CD4-positive, alpha-beta T cell (primary cell): ENCODE measurements around the gene NPSR1. TPM values are rescaled to one million over a fixed set of nuclear protein-coding genes. Genes with fewer than 3 reads are reported as not detected.

Source experiments
- ATAC-seq: fragments of 200-7000 bp; cut with Tn5 transposase; one replicate; pipeline ENCODE4 v1.10.0; 2022; ENCODE audit warnings: mild to moderate bottlenecking; ENCODE audit not compliant: poor library complexity
- CTCF ChIA-PET: fragments of 350-600 bp; sonication (Branson Sonifier 250); formaldehyde crosslinking; loops from one replicate; lab custom pipeline; 2021; ENCODE audit warnings: antibody characterized with exemption, inconsistent platforms; lab: Charles Lee
- POLR2A ChIA-PET: fragments of 350-600 bp; sonication (Branson Sonifier 250); formaldehyde crosslinking; loops from one replicate; lab custom pipeline; 2021; ENCODE audit warnings: antibody characterized with exemption, inconsistent platforms; lab: Charles Lee
- DNase-seq, 14 experiments: peaks; one replicate each; pipeline ENCODE4 v3.0.0-alpha.2; 2013 to 2020; ENCODE audit warnings: mixed read lengths in 2 of 14
- H3K27ac ChIP-seq, 2 donors: one replicate each; pipeline versions ENCODE4 v1.5.1 to v1.7.0; 2013; ENCODE audit warnings: low read length in 2 of 2, low read depth in 1 of 2, mild to moderate bottlenecking in 1 of 2
- H3K27me3 ChIP-seq, 2 experiments: 1 replicate in 1 of 2; 2 replicates in 1 of 2; pipeline versions ENCODE4 v1.6.1 to v1.7.0; 2013; ENCODE audit warnings: low read length in 2 of 2, control low read depth in 1 of 2, mild to moderate bottlenecking in 1 of 2, moderate library complexity in 1 of 2; ENCODE audit not compliant: insufficient read depth in 2 of 2, control insufficient read depth in 1 of 2
- H3K36me3 ChIP-seq: one replicate; pipeline ENCODE4 v1.6.1; 2013; ENCODE audit warnings: low read length, control low read depth; ENCODE audit not compliant: insufficient read depth
- H3K4me1 ChIP-seq: one replicate; pipeline ENCODE4 v1.6.1; 2013; ENCODE audit warnings: low read length, control low read depth; ENCODE audit not compliant: insufficient read depth
- H3K4me3 ChIP-seq: one replicate; pipeline ENCODE4 v1.5.1; 2013; ENCODE audit warnings: mild to moderate bottlenecking, low read length, moderate library complexity
- H3K9me3 ChIP-seq, 2 experiments: 1 replicate in 1 of 2; 2 replicates in 1 of 2; pipeline versions ENCODE4 v1.6.1 to v1.7.0; 2013; ENCODE audit warnings: low read length in 2 of 2, mild to moderate bottlenecking in 2 of 2, control low read depth in 1 of 2, moderate library complexity in 1 of 2; ENCODE audit not compliant: control insufficient read depth in 1 of 2, insufficient read depth in 1 of 2
- H3K27ac Mint-ChIP-seq: one replicate; pipeline ENCODE4 v1.8.0; 2020; ENCODE audit warnings: mixed read lengths
- H3K27me3 Mint-ChIP-seq: one replicate; pipeline ENCODE4 v1.8.0; 2021; ENCODE audit warnings: mixed read lengths
- H3K36me3 Mint-ChIP-seq: one replicate; pipeline ENCODE4 v1.8.0; 2021; ENCODE audit warnings: low read depth, mixed read lengths
- H3K4me1 Mint-ChIP-seq: one replicate; pipeline ENCODE4 v1.8.0; 2021; ENCODE audit warnings: low read depth, mixed read lengths
- H3K4me3 Mint-ChIP-seq: one replicate; pipeline ENCODE4 v1.8.0; 2020; ENCODE audit warnings: mild to moderate bottlenecking, mixed read lengths
- H3K9me3 Mint-ChIP-seq: one replicate; pipeline ENCODE4 v1.8.0; 2020; ENCODE audit warnings: mixed read lengths
- CTCF ChIP-seq: fragments of 200-600 bp; IDR thresholded peaks from one replicate; pipeline ENCODE4 v1.8.0; 2022; ENCODE audit warnings: antibody characterized with exemption, mild to moderate bottlenecking
- intact Hi-C, 2 experiments: fragments of 100-400 bp; cut with DNase I in 1 of 2; cut with micrococcal nuclease in 1 of 2; formaldehyde crosslinking; loops; one replicate each; pipeline versions ENCODE4 v1.15.1 to v1.9.0; 2023 to 2025; cut with DNase I, micrococcal nuclease
- total RNA-seq, 174 experiments: library from RNA in 2 of 174; stranded (reverse) in 2 of 174; gene quantifications; one replicate each; pipeline ENCODE4 v1.2.3 and lab custom pipeline; 2021 to 2026

The NPSR1 gene
- total RNA-seq, 2 experiments from 2014 or later: not detected

DNA sequence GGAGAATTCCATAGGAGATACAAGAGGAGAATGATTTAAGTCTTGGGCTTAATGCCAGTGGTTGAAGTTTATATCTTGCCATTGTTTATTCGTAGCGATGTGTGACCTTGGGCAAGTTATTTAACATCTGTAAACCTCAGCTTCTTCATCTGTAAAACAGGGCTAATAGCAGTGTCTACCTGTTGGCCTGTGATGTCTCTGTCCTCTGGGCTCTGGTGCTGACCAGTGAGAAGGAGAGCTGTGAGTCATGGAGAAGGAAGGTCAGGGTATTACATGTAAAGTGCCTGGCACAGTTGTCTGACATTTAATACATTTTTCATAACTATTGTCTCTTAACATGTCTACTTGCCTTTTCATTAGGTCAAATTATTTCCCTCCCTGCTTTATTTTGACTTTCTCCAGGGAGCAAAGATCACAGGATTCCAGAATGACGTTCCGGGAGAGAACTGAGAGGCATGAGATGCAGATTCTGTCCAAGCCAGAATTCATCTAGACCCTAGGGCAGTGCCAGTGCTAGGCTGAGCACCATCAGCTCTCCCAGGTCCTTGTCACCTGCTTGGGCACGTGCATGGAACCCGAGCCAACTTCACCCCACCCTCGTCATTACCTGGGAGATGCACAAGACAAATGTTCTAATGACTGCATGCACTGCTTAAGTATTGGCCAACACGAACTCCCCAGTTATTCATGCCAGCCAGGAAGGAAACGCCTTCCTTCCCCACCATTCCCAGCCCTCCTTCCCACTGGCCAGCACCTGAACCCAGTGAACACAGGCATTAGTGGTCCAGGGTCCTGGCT, 191.3 kb downstream of the NPSR1 start:
- Mint-ChIP-seq H3K4me1 (no peaks in the 10 kb centered on the region), H3K27ac (no peak overlapping the region), H3K4me3 (no peak overlapping the region), H3K27me3 (peaks cover 48% of the 10 kb centered on the region), H3K36me3 (no peaks in the 10 kb centered on the region), H3K9me3 (no peaks in the 10 kb centered on the region)
- H3K9me3 ChIP-seq: peaks cover 0 to 5% of the 10 kb centered on the region in 2 experiments
- POLR2A ChIA-PET: no interaction called here
- TF ChIP-seq CTCF: no peak
- H3K27ac ChIP-seq: no peak overlapping the region
- DNase-seq (no peak), ATAC-seq (no peak)
- H3K36me3 ChIP-seq: no peaks in the 10 kb centered on the region
- H3K4me1 ChIP-seq: no peaks in the 10 kb centered on the region
- peaks cover 0 to 4% of the 10 kb centered on the region in 2 experiments for H3K27me3 ChIP-seq
- CTCF ChIA-PET: no interaction called here
- H3K4me3 ChIP-seq: no peak overlapping the region
- intact Hi-C loops: no loop called here

DNA sequence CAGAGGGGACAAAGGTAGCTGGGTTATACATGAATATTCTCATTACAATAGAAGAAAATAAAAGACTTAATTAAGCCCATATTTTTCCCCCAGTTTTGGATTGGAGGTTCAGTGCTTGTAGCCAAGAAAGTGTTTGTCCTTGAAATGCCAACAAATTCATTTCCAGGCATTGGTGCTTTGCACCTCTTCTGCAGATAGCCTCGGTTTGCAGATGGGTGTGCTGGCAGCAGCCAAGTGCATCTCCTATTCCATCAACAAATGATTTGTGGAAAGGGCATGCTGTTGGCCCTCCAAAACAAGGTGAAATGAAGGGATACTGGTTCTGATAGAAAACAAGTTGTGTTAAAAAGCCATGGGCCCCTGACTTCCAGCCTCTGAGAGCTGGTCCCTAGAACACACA, 192.0 kb downstream of the NPSR1 start:
- POLR2A ChIA-PET: no interaction called here
- Histone ChIP-seq H3K36me3 (no peaks in the 10 kb centered on the region), H3K9me3 (peaks cover 0 to 5% of the 10 kb centered on the region in 2 experiments), H3K27ac (no peak overlapping the region), H3K27me3 (peaks cover 0 to 4% of the 10 kb centered on the region in 2 experiments), H3K4me3 (no peak overlapping the region), H3K4me1 (no peaks in the 10 kb centered on the region)
- intact Hi-C loops: no loop called here
- Mint-ChIP-seq H3K9me3 (no peaks in the 10 kb centered on the region), H3K4me1 (no peaks in the 10 kb centered on the region), H3K36me3 (no peaks in the 10 kb centered on the region), H3K4me3 (no peak overlapping the region), H3K27me3 (peaks cover 53% of the 10 kb centered on the region), H3K27ac (no peak overlapping the region)
- no peak for TF ChIP-seq CTCF
- no peak for DNase-seq
- no peak for ATAC-seq
- CTCF ChIA-PET: no interaction called here

DNA sequence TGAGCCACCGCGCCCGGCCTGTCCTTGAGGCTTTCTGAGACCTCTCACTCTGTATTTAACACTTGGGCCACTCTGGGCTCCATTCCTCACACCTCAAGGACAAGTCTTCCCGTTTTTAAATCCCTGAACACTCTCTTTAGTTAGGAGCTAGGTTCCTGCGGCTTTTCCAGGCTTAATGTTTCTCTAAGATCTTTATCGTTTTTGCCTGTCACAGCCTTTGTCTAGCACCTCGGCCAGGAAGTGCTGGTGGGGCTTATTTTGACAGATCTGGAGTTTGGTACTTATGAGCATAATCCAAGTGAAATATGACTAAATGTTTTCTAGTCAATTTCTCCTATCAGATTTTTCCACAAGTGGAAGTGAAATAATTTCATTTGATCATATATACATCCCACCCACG, 192.7 kb downstream of the NPSR1 start:
- intact Hi-C loops: no loop called here
- H3K36me3 ChIP-seq: no peaks in the 10 kb centered on the region
- H3K9me3 Mint-ChIP-seq: no peaks in the 10 kb centered on the region

More for the DNA sequence above, 192.7 kb downstream of the NPSR1 start:
- H3K9me3 ChIP-seq: peaks cover 0 to 5% of the 10 kb centered on the region in 2 experiments
- H3K27me3 Mint-ChIP-seq: peaks cover 53% of the 10 kb centered on the region
- no peak for TF ChIP-seq CTCF
- H3K27ac Mint-ChIP-seq: no peak overlapping the region
- H3K4me3 ChIP-seq: no peak overlapping the region
- CTCF ChIA-PET: no interaction called here
- no peak overlapping the region for H3K4me3 Mint-ChIP-seq
- no peaks in the 10 kb centered on the region for H3K4me1 Mint-ChIP-seq
- H3K27me3 ChIP-seq: peaks cover 0 to 4% of the 10 kb centered on the region in 2 experiments
- no peaks in the 10 kb centered on the region for H3K4me1 ChIP-seq
- DNase-seq (no peak), ATAC-seq (no peak)
- H3K27ac ChIP-seq: no peak overlapping the region
- POLR2A ChIA-PET: no interaction called here
- H3K36me3 Mint-ChIP-seq: no peaks in the 10 kb centered on the region
